GM23248 (cell line): ENCODE data around the gene MED22. TPM values are rescaled to one million over a fixed set of nuclear protein-coding genes. Genes with fewer than 3 reads are reported as not detected.

ENCODE experiments used
- DNase-seq: peaks from one replicate; pipeline ENCODE4 v3.0.0-alpha.2; 2015
- H2AFZ ChIP-seq: fragments of 200-600 bp; sonication (generic); 2 replicates; pipeline ENCODE4 v1.6.1; 2016; ENCODE audit warnings: antibody characterized with exemption
- H3F3A ChIP-seq: fragments of 200-600 bp; sonication (generic); 2 replicates; pipeline ENCODE4 v1.6.1; 2016; ENCODE audit warnings: mild to moderate bottlenecking, antibody characterized with exemption, mixed run types; ENCODE audit not compliant: insufficient read depth
- H3K27ac ChIP-seq: fragments of 200-600 bp; sonication (generic); 2 replicates; pipeline ENCODE4 v1.5.1; 2016; ENCODE audit warnings: mild to moderate bottlenecking
- H3K27me3 ChIP-seq: fragments of 200-600 bp; sonication (generic); replicated peaks from 2 replicates; pipeline ENCODE4 v1.6.1; 2016; ENCODE audit warnings: mild to moderate bottlenecking; ENCODE audit not compliant: insufficient read depth
- H3K36me3 ChIP-seq: fragments of 200-600 bp; sonication (generic); 2 replicates; pipeline ENCODE4 v1.6.1; 2016; ENCODE audit warnings: low read depth, mild to moderate bottlenecking
- H3K4me1 ChIP-seq: fragments of 200-600 bp; sonication (generic); 2 replicates; pipeline ENCODE4 v1.6.1; 2016; ENCODE audit warnings: mild to moderate bottlenecking; ENCODE audit not compliant: insufficient read depth
- H3K4me2 ChIP-seq: fragments of 200-600 bp; sonication (generic); one replicate; pipeline ENCODE4 v1.6.1; 2016; ENCODE audit warnings: mild to moderate bottlenecking; ENCODE audit not compliant: unreplicated experiment
- H3K4me3 ChIP-seq: fragments of 200-600 bp; sonication (generic); 2 replicates; pipeline ENCODE4 v1.5.1; 2016; ENCODE audit warnings: mild to moderate bottlenecking
- H3K79me2 ChIP-seq: fragments of 200-600 bp; sonication (generic); 2 replicates; pipeline ENCODE4 v1.6.1; 2016; ENCODE audit warnings: mild to moderate bottlenecking; ENCODE audit not compliant: insufficient read depth
- H3K9ac ChIP-seq: fragments of 200-600 bp; sonication (generic); 2 replicates; pipeline ENCODE4 v1.6.1; 2016; ENCODE audit warnings: mild to moderate bottlenecking
- H3K9me2 ChIP-seq: fragments of 200-600 bp; sonication (generic); 2 replicates; pipeline ENCODE4 v1.6.1; 2016; ENCODE audit warnings: mixed run types, mild to moderate bottlenecking, moderate library complexity; ENCODE audit not compliant: insufficient read depth
- H3K9me3 ChIP-seq: fragments of 200-600 bp; sonication (generic); one replicate; pipeline ENCODE4 v1.6.1; 2017; ENCODE audit warnings: low read depth
- H4K20me1 ChIP-seq: fragments of 200-600 bp; sonication (generic); 2 replicates; pipeline ENCODE4 v1.6.0; 2016; ENCODE audit not compliant: insufficient read depth
- EZH2 ChIP-seq: fragments of 200-600 bp; sonication (generic); IDR thresholded peaks from 2 replicates; pipeline ENCODE4 v1.6.1; 2018; ENCODE audit warnings: antibody characterized with exemption, mild to moderate bottlenecking; ENCODE audit not compliant: insufficient read depth, poor library complexity, severe bottlenecking
- EZH2phosphoT487 ChIP-seq: fragments of 200-600 bp; sonication (generic); IDR thresholded peaks from 2 replicates; pipeline ENCODE4 v1.6.1; 2018; ENCODE audit warnings: antibody characterized with exemption, moderate library complexity, mild to moderate bottlenecking, low read depth; ENCODE audit not compliant: insufficient read depth
- WGBS, 2 experiments: methylation state at CpG; one replicate each; pipeline ENCODE4 v1.1.6; 2015 to 2017; ENCODE audit warnings: low lambda C conversion rate in 2 of 2, low coverage in 1 of 2; ENCODE audit errors: missing lambda C conversion rate in 2 of 2; 5-methylcytosine and 5-hydroxymethylcytosine counted together
- in situ Hi-C: fragments of 300-500 bp; cut with MboI; formaldehyde crosslinking; loops from 2 replicates; pipeline ENCODE4 v1.15.0; 2020
- polyA plus RNA-seq: library from polyadenylated mRNA; unstranded; fragments of >200 nt; fragmentation: Nextera tagmentation; extraction: Ambion mirVana; gene quantifications from 2 replicates; pipeline ENCODE4 v1.2.1, GENCODE V29; 2016
- total RNA-seq: library from RNA; depleted of rRNA; stranded (reverse); fragments of >200 nt; shearing (Covaris generic); gene quantifications from 2 replicates; pipeline ENCODE4 v1.2.3, GENCODE V29; 2014

MED22 gene
- total and polyA plus RNA-seq, 2 experiments from 2014 or later = 14.1 to 28.6 TPM

DNA sequence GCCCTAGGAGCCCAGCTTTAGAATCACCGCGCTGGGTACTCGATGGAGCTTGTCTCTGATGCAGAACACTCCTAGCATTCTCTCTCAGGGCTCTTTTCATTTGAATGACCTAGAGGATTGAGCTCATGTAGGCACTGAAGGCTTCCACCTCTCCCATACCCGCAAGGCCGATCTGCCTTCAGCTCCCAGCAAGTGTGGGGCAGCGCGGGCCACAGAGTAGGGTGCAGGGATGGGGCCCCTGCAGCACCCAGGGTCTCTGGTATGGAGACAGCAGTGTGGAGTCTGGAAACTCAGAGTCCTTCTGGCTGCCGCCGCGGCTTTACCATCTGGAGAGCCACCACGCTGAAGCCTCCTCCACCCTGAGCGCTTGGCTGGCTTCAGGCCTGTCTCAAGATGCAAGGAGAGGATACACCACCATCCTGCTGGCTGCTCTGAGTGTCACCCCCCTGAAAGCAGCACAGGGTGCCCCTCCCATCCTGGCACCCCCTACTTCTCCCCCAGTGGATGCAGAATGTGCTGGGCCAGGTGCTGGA, 41.2 kb upstream of the MED22 start:
- no peaks in the 10 kb centered on the region for H4K20me1 ChIP-seq
- H3K79me2 ChIP-seq = no peaks in the 10 kb centered on the region
- H3K27me3 ChIP-seq = no peaks in the 10 kb centered on the region
- H3K4me1 ChIP-seq = no peaks in the 10 kb centered on the region
- no peak overlapping the region for H3K9ac ChIP-seq
- in situ Hi-C loops = no loop called here
- H3K36me3 ChIP-seq = no peaks in the 10 kb centered on the region
- H3F3A ChIP-seq = no peaks in the 10 kb centered on the region
- no peak for DNase-seq
- no peak overlapping the region for H3K27ac ChIP-seq
- WGBS, 2 experiments = 77 to 85% methylated on average over 12 of the region's 12 CpGs
- no peak overlapping the region for H3K4me3 ChIP-seq
- no peaks in the 10 kb centered on the region for H3K9me3 ChIP-seq
- H3K9me2 ChIP-seq = no peaks in the 10 kb centered on the region
- H2AFZ ChIP-seq = no peak overlapping the region
- H3K4me2 ChIP-seq = no peak overlapping the region
- no peak for TF ChIP-seq EZH2

GRCh38 chr9:133387680-133388079, 39.7 kb upstream of the MED22 start:
- no peak for DNase-seq
- Histone ChIP-seq H3K79me2 (no peaks in the 10 kb centered on the region), H4K20me1 (no peaks in the 10 kb centered on the region), H3K9me3 (no peaks in the 10 kb centered on the region), H3K27ac (no peak overlapping the region), H3K4me2 (no peak overlapping the region), H3K9me2 (0 out of 2 replicates have a peak, but pooled peaks cover 1% of the 10 kb centered on the region), H3K36me3 (no peaks in the 10 kb centered on the region), H3K9ac (no peak overlapping the region), H3K4me3 (no peak overlapping the region), H2AFZ (no peak overlapping the region), H3K4me1 (no peaks in the 10 kb centered on the region), H3F3A (no peaks in the 10 kb centered on the region), H3K27me3 (no peaks in the 10 kb centered on the region)
- in situ Hi-C loops = no loop called here
- TF ChIP-seq EZH2phosphoT487 = no peak
- TF ChIP-seq EZH2 = no peak
- 82 to 83% methylated on average over 9 of the region's 9 CpGs for WGBS, 2 experiments

GRCh38 chr9:133386338-133386737, 38.4 kb upstream of the MED22 start:
- no peak for TF ChIP-seq EZH2phosphoT487
- TF ChIP-seq EZH2 = no peak
- Histone ChIP-seq H4K20me1 (no peaks in the 10 kb centered on the region), H3K79me2 (no peaks in the 10 kb centered on the region), H3K9ac (no peak overlapping the region), H3K9me2 (0 out of 2 replicates have a peak, but pooled peaks cover 5% of the 10 kb centered on the region), H3K27me3 (no peaks in the 10 kb centered on the region), H3K4me2 (no peak overlapping the region), H3K4me3 (no peak overlapping the region), H3F3A (no peaks in the 10 kb centered on the region), H3K27ac (no peak overlapping the region), H3K36me3 (no peaks in the 10 kb centered on the region), H3K9me3 (no peaks in the 10 kb centered on the region), H3K4me1 (no peaks in the 10 kb centered on the region), H2AFZ (no peak overlapping the region)
- WGBS, 2 experiments = 76 to 82% methylated on average over 13 of the region's 13 CpGs
- in situ Hi-C loops = no loop called here
- DNase-seq = no peak

DNA sequence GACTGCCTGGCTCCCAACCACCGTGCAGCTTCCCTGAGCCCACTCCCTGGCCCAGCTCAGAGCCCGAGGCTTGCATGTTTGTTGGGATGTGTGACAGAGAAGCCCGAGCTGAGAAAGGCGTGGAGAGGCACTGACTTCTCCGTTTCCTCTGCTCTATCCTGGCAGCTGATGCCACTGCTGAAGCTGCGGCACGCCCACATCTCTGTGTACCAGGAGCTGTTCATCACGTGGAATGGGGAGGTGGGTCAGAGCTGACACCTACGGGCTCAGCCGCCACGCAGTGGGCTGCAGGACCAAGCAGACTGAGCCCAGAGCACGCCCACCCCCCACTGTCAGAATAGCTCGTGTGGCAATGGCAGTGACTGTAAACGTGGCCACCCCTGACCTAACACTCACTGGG, 37.5 kb upstream of the MED22 start:
- no peaks in the 10 kb centered on the region for H3K4me1 ChIP-seq
- WGBS, 2 experiments = 74 to 83% methylated on average over 14 of the region's 14 CpGs
- no peak for DNase-seq
- H3K4me2 ChIP-seq = no peak overlapping the region
- 0 out of 2 replicates have a peak, but pooled peaks cover 5% of the 10 kb centered on the region for H3K9me2 ChIP-seq
- H3K27me3 ChIP-seq = no peaks in the 10 kb centered on the region
- no peak overlapping the region for H3K9ac ChIP-seq
- H4K20me1 ChIP-seq = no peaks in the 10 kb centered on the region
- H3K27ac ChIP-seq = no peak overlapping the region
- H3F3A ChIP-seq = no peaks in the 10 kb centered on the region
- H3K9me3 ChIP-seq = no peaks in the 10 kb centered on the region
- in situ Hi-C loops = no loop called here
- TF ChIP-seq EZH2 = no peak
- TF ChIP-seq EZH2phosphoT487 = no peak
- H2AFZ ChIP-seq = no peak overlapping the region
- H3K79me2 ChIP-seq = no peaks in the 10 kb centered on the region
- H3K36me3 ChIP-seq = no peaks in the 10 kb centered on the region
- H3K4me3 ChIP-seq = no peak overlapping the region

DNA sequence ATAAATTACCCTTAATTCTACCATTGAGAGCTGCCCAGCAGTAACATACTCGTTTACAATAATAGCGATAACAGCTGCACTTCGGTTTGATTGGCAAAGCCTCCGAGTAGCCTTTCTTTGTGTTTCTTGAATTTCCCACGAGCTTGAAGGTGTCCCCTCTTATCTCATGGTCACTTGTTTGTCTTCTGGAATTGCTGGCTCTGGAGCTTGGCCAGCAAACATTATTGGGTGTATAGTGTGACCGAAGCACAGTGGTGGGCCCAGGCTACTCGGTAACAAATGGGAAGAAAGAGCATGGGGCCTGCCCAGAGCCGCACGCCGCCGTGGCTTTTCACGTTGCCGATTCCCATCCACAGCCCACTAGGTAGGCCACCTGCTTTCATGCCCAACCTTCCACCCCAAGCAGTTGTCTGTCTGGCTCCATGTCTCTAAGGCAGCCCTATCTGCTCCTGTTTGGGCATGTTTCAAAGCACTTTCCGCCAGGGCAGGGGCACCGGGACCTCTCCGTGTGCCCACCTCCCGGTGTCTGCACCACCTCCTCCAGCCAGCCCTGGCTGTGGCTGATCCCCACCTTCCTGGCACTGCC, 36.9 kb upstream of the MED22 start:
- Histone ChIP-seq H4K20me1 (no peaks in the 10 kb centered on the region), H3K9me2 (0 out of 2 replicates have a peak, but pooled peaks cover 5% of the 10 kb centered on the region), H3K4me1 (no peaks in the 10 kb centered on the region), H3K36me3 (no peaks in the 10 kb centered on the region), H3K4me3 (no peak overlapping the region), H3K4me2 (no peak overlapping the region), H3K9me3 (no peaks in the 10 kb centered on the region), H3F3A (no peaks in the 10 kb centered on the region), H2AFZ (no peak overlapping the region), H3K27me3 (no peaks in the 10 kb centered on the region), H3K27ac (no peak overlapping the region), H3K9ac (no peak overlapping the region), H3K79me2 (no peaks in the 10 kb centered on the region)
- TF ChIP-seq EZH2phosphoT487 (no peak), EZH2 (no peak)
- no peak for DNase-seq
- in situ Hi-C loops = no loop called here
- WGBS, 2 experiments = 87% methylated on average over 17 of the region's 17 CpGs
